Putamen (tissue), 1 donor: ENCODE data around the gene TGFBR3L.

Experiments used
- DNase-seq: peaks from one replicate; pipeline ENCODE4 v3.0.0-alpha.2; 2016; ENCODE audit warnings: low spot score

The TGFBR3L gene

GRCh38 chr19:7904074-7905020, 10.3 kb upstream of the TGFBR3L start:
- DNase-seq = no peak

- no peak for DNase-seq
These were observed 9.4 kb upstream of the TGFBR3L start for GRCh38 chr19:7905268-7905667.

GRCh38 chr19:7905859-7906258, 8.8 kb upstream of the TGFBR3L start:
- DNase-seq = no peak

- no peak for DNase-seq
These were observed 7.5 kb upstream of the TGFBR3L start for GRCh38 chr19:7907122-7907521.

GRCh38 chr19:7907544-7907943, 7.1 kb upstream of the TGFBR3L start:
- no peak for DNase-seq

GRCh38 chr19:7908078-7908699, 6.4 kb upstream of the TGFBR3L start:
- no peak for DNase-seq

GRCh38 chr19:7908742-7909461, 5.7 kb upstream of the TGFBR3L start:
- no peak for DNase-seq

- no peak for DNase-seq
These were observed 5.1 kb upstream of the TGFBR3L start for GRCh38 chr19:7909471-7910067.

GRCh38 chr19:7910321-7911161, 4.1 kb upstream of the TGFBR3L start:
- DNase-seq = no peak

GRCh38 chr19:7911508-7912143, 3.0 kb upstream of the TGFBR3L start:
- no peak for DNase-seq

- DNase-seq = no peak
These were observed 2.4 kb upstream of the TGFBR3L start for GRCh38 chr19:7912144-7912696.

GRCh38 chr19:7912697-7913564, 1.7 kb upstream of the TGFBR3L start:
- DNase-seq = no peak

- no peak for DNase-seq
These were observed 978 bp upstream of the TGFBR3L start for GRCh38 chr19:7913652-7914051.

- DNase-seq = no peak
These were observed 531 bp upstream of the TGFBR3L start for GRCh38 chr19:7914099-7914498.

GRCh38 chr19:7915250-7916102, 846 bp downstream of the TGFBR3L start:
- no peak for DNase-seq

- DNase-seq = no peak
These were observed 1.7 kb downstream of the TGFBR3L start for GRCh38 chr19:7916103-7916954.

- DNase-seq = no peak
These were observed 2.3 kb downstream of the TGFBR3L start for GRCh38 chr19:7916955-7917266.
